Esophagus muscularis mucosa (tissue), 3 donors: ENCODE results near the gene UBE2I.

ENCODE experiments used
- CTCF ChIP-seq, 3 experiments: fragments of 200-600 bp in 2 of 3; fragments of 450-650 bp in 1 of 3; sonication (generic) in 2 of 3; IDR thresholded peaks; one replicate each; pipeline ENCODE4 v1.5.1; 2017 to 2019; ENCODE audit warnings: antibody characterized with exemption in 3 of 3, mild to moderate bottlenecking in 2 of 3, moderate library complexity in 1 of 3
- POLR2A ChIP-seq: fragments of 450-650 bp; IDR thresholded peaks from one replicate; pipeline ENCODE4 v1.6.1; 2017; ENCODE audit warnings: antibody characterized with exemption, moderate library complexity, mild to moderate bottlenecking, low read depth

- TF ChIP-seq POLR2A (no peak), CTCF (IDR thresholded peaks at IDR 0.05) (peak; percentile 58 to 88 (median 59))
Observed at GRCh38 chr16:1300664-1301476, 8.6 kb upstream of the UBE2I start.
